BE2C (cell line): ENCODE results near the gene PRMT2.

Experiments used
- DNase-seq: peaks from one replicate; pipeline ENCODE4 v3.0.0-alpha.2; 2020
- H3K27me3 ChIP-seq: fragments of 250-450 bp; sonication (Bioruptor Pico); 2 replicates; pipeline ENCODE4 v1.5.1; 2020; ENCODE audit warnings: mild to moderate bottlenecking
- H3K36me3 ChIP-seq: fragments of 250-450 bp; sonication (Bioruptor Pico); 2 replicates; pipeline ENCODE4 v1.5.1; 2020; ENCODE audit warnings: mild to moderate bottlenecking
- H3K4me1 ChIP-seq: fragments of 250-450 bp; sonication (Bioruptor Pico); 2 replicates; pipeline ENCODE4 v1.5.1; 2020
- H3K4me3 ChIP-seq: 2 replicates; pipeline ENCODE4 v1.5.1; 2011; ENCODE audit warnings: low read depth, low read length
- H3K9me3 ChIP-seq: fragments of 250-450 bp; sonication (Bioruptor Pico); 2 replicates; pipeline ENCODE4 v1.5.1; 2020
- CTCF ChIP-seq: IDR thresholded peaks from 2 replicates; pipeline ENCODE4 v1.5.1; 2012; ENCODE audit warnings: mild to moderate bottlenecking, low read depth, low read length

PRMT2 gene

GRCh38 chr21:46604975-46605766 lies 30.3 kb upstream of the PRMT2 start, which contains the start of gene S100B:
S100B (minus strand) TSS chr21:46605082; CDS start chr21:46602415, 2,667 bp downstream.
- no peaks in the 10 kb centered on the region for H3K27me3 ChIP-seq
- no peaks in the 10 kb centered on the region for H3K36me3 ChIP-seq
- peaks cover 13% of the 10 kb centered on the region for H3K4me1 ChIP-seq
- DNase-seq, result peak; percentile 82
- TF ChIP-seq CTCF, result no peak
- H3K4me3 ChIP-seq, result no peak within 1 kb of the TSS
- H3K9me3 ChIP-seq, result no peaks in the 10 kb centered on the region

GRCh38 chr21:46605767-46606426 lies 29.6 kb upstream of the PRMT2 start:
- TF ChIP-seq CTCF, result no peak
- no peaks in the 10 kb centered on the region for H3K9me3 ChIP-seq
- peaks cover 13% of the 10 kb centered on the region for H3K4me1 ChIP-seq
- H3K36me3 ChIP-seq, result no peaks in the 10 kb centered on the region
- no peak for DNase-seq
- no peak overlapping the region for H3K4me3 ChIP-seq
- no peaks in the 10 kb centered on the region for H3K27me3 ChIP-seq

- peaks cover 13% of the 10 kb centered on the region for H3K4me1 ChIP-seq
- TF ChIP-seq CTCF, result no peak
- no peak overlapping the region for H3K4me3 ChIP-seq
- H3K27me3 ChIP-seq, result no peaks in the 10 kb centered on the region
- no peaks in the 10 kb centered on the region for H3K36me3 ChIP-seq
- no peak for DNase-seq
- no peaks in the 10 kb centered on the region for H3K9me3 ChIP-seq
These were observed 29.1 kb upstream of the PRMT2 start for GRCh38 chr21:46606427-46606813.

- Histone ChIP-seq H3K4me3 (no peak overlapping the region), H3K9me3 (no peaks in the 10 kb centered on the region), H3K27me3 (no peaks in the 10 kb centered on the region), H3K36me3 (no peaks in the 10 kb centered on the region), H3K4me1 (peaks cover 11% of the 10 kb centered on the region)
- DNase-seq, result no peak
- no peak for TF ChIP-seq CTCF
These were observed 27.8 kb upstream of the PRMT2 start for GRCh38 chr21:46607636-46608035.

GRCh38 chr21:46608672-46609111 lies 26.8 kb upstream of the PRMT2 start:
- Histone ChIP-seq H3K36me3 (no peaks in the 10 kb centered on the region), H3K4me1 (peaks cover 11% of the 10 kb centered on the region), H3K4me3 (no peak overlapping the region), H3K9me3 (no peaks in the 10 kb centered on the region), H3K27me3 (no peaks in the 10 kb centered on the region)
- no peak for TF ChIP-seq CTCF
- DNase-seq, result no peak
